Activated CD4-positive, CD25-positive, alpha-beta regulatory T cell treated with anti-CD3 and anti-CD28 coated beads, Interleukin-2, amount 50 U/mL, for 72 hours (primary cell): ENCODE measurements around the gene SMIM24.

ENCODE experiments used
- DNase-seq: peaks from one replicate; pipeline ENCODE4 v3.0.0; 2021

SMIM24 gene

GRCh38 chr19:3470500-3471128 lies 9.7 kb downstream of the SMIM24 start:
- no peak for DNase-seq

GRCh38 chr19:3469638-3470499 lies 10.5 kb downstream of the SMIM24 start:
- DNase-seq, result no peak

GRCh38 chr19:3468211-3468610 lies 12.1 kb downstream of the SMIM24 start:
- DNase-seq, result no peak

GRCh38 chr19:3467437-3468198 lies 12.7 kb downstream of the SMIM24 start:
- DNase-seq, result no peak

- no peak for DNase-seq
Observed at GRCh38 chr19:3466635-3467034, 13.7 kb downstream of the SMIM24 start.

GRCh38 chr19:3465552-3465951 lies 14.8 kb downstream of the SMIM24 start:
- no peak for DNase-seq

GRCh38 chr19:3464587-3465235 lies 15.6 kb downstream of the SMIM24 start:
- DNase-seq, result no peak

- DNase-seq, result no peak
Observed at GRCh38 chr19:3463714-3464586, 16.4 kb downstream of the SMIM24 start.

GRCh38 chr19:3462991-3463713 lies 17.2 kb downstream of the SMIM24 start:
- DNase-seq, result no peak

- DNase-seq, result no peak
Observed at GRCh38 chr19:3459965-3460582, 20.3 kb downstream of the SMIM24 start.

- DNase-seq, result no peak
Observed at GRCh38 chr19:3459089-3459881, 21.0 kb downstream of the SMIM24 start.

GRCh38 chr19:3458229-3459088 lies 21.9 kb downstream of the SMIM24 start:
- no peak for DNase-seq

- no peak for DNase-seq
Observed at GRCh38 chr19:3457528-3458228, 22.6 kb downstream of the SMIM24 start.

- no peak for DNase-seq
Observed at GRCh38 chr19:3456925-3457527, 23.3 kb downstream of the SMIM24 start.

- no peak for DNase-seq
Observed at GRCh38 chr19:3455960-3456601, 24.2 kb downstream of the SMIM24 start.

GRCh38 chr19:3455393-3455955 lies 24.9 kb downstream of the SMIM24 start:
- DNase-seq, result no peak
